ENCODE results near the gene SLC39A13. TPM values are rescaled to one million over a fixed set of nuclear protein-coding genes. Genes with fewer than 3 reads are reported as not detected.
A peak's percentile ranks its signal among the peaks of the same experiment; 100 is the strongest.

Gene SLC39A13
- total and polyA plus RNA-seq, 2 of the 13 experiments (the other 11 are each of a cell fraction or from before 2014, with no cell fraction given) = 15.3 to 30.5 TPM

- TF ChIP-seq ZNF574 (CRISPR knock-in tag; IDR thresholded peaks at IDR 0.05) (no peak), MIER2 (CRISPR knock-in tag; IDR thresholded peaks at IDR 0.05) (no peak), ZSCAN12 (CRISPR knock-in tag; IDR thresholded peaks at IDR 0.05) (no peak), ASH2L (IDR thresholded peaks at IDR 0.05; ENCODE audit: insufficient read length, low read depth, low read length) (no peak), TBL1XR1 (IDR thresholded peaks at IDR 0.05; ENCODE audit: borderline replicate concordance, low read length, partially characterized antibody) (no peak), TEAD3 (CRISPR knock-in tag; optimal IDR thresholded peaks at IDR 0.05; ENCODE audit: borderline replicate concordance) (no peak), ZNF256 (CRISPR knock-in tag; conservative IDR thresholded peaks at IDR 0.05) (no peak), ZNF737 (CRISPR knock-in tag; IDR thresholded peaks at IDR 0.05; ENCODE audit: borderline replicate concordance) (no peak), ZNF24 (IDR thresholded peaks at IDR 0.05) (0 out of 2 replicates have a peak, but pooled peaks have one; percentile 21), NCOA5 (CRISPR knock-in tag; IDR thresholded peaks at IDR 0.05) (no peak), HNF4A (CRISPR knock-in tag; IDR thresholded peaks at IDR 0.05) (peak; percentile 77), GTF3A (CRISPR knock-in tag; conservative IDR thresholded peaks at IDR 0.05) (no peak), CC2D1A (CRISPR knock-in tag; IDR thresholded peaks at IDR 0.05) (no peak), ZNF710 (CRISPR knock-in tag; IDR thresholded peaks at IDR 0.05; ENCODE audit: borderline replicate concordance) (peak; percentile 62; the same call in 1 of the 2 replicates), ARID2 (CRISPR knock-in tag; IDR thresholded peaks at IDR 0.05; ENCODE audit: borderline replicate concordance) (no peak), ZNF224 (CRISPR knock-in tag; IDR thresholded peaks at IDR 0.05) (no peak), SAP130 (CRISPR knock-in tag; IDR thresholded peaks at IDR 0.05; ENCODE audit: low read depth) (no peak), JUN (CRISPR knock-in tag; IDR thresholded peaks at IDR 0.05) (no peak), ZNF232 (CRISPR knock-in tag; IDR thresholded peaks at IDR 0.05; ENCODE audit: borderline replicate concordance) (no peak), CCDC6 (CRISPR knock-in tag; IDR thresholded peaks at IDR 0.05) (0 out of 2 replicates have a peak, but pooled peaks have one; percentile 24), ZNF264 (CRISPR knock-in tag; IDR thresholded peaks at IDR 0.05) (peak; percentile 31; the same call in 1 of the 2 replicates), SP5 (CRISPR knock-in tag; IDR thresholded peaks at IDR 0.05; ENCODE audit: borderline replicate concordance, low read depth) (0 out of 2 replicates have a peak, but pooled peaks have one; percentile 9), NFAT5 (CRISPR knock-in tag; IDR thresholded peaks at IDR 0.05) (no peak)
These were observed 31.7 kb downstream of the SLC39A13 start (continued) for GRCh38 chr11:47440054-47440476.
